ENCODE measurements around the gene CCHCR1. TPM values are rescaled to one million over a fixed set of nuclear protein-coding genes. Genes with fewer than 3 reads are reported as not detected.

Gene CCHCR1
- total and polyA plus RNA-seq, 2 of the 13 experiments (the other 11 are each of a cell fraction or from before 2014, with no cell fraction given) = 14.6 to 28.2 TPM

GRCh38 chr6:31197559-31198305 is 40.1 kb upstream of the CCHCR1 start (continued):
- no peak for TF ChIP-seq CEBPZ (IDR thresholded peaks at IDR 0.05; ENCODE audit: low read length)
- no peak; the same call in 1 of the 2 replicates for TF ChIP-seq BRD4 (CRISPR knock-in tag; IDR thresholded peaks at IDR 0.05)
- no peak for TF ChIP-seq KDM6A (CRISPR knock-in tag; IDR thresholded peaks at IDR 0.05; ENCODE audit: low read depth)
- peak; percentile 60 for TF ChIP-seq CREB1 (IDR thresholded peaks at IDR 0.05)
- peak; percentile 79 for TF ChIP-seq CREB1 (CRISPR knock-in tag; IDR thresholded peaks at IDR 0.05)
- no peak; the same call in 1 of the 2 replicates for TF ChIP-seq ZNF205 (CRISPR knock-in tag; IDR thresholded peaks at IDR 0.05)
- no peak for TF ChIP-seq ZSCAN21 (CRISPR knock-in tag; IDR thresholded peaks at IDR 0.05; ENCODE audit: borderline replicate concordance)
- TF ChIP-seq PCBP1 (IDR thresholded peaks at IDR 0.05; ENCODE audit: borderline replicate concordance, low read depth, low read length) = 0 out of 2 replicates have a peak, but pooled peaks have one; percentile 47
- no peak for TF ChIP-seq MTF2 (CRISPR knock-in tag; IDR thresholded peaks at IDR 0.05; ENCODE audit: borderline replicate concordance)
- TF ChIP-seq FOXK2 (IDR thresholded peaks at IDR 0.05) = no peak
- peak; percentile 72; the same call in 1 of the 2 replicates for TF ChIP-seq MEIS2 (CRISPR knock-in tag; IDR thresholded peaks at IDR 0.05)
- no peak for TF ChIP-seq SSRP1 (CRISPR knock-in tag; IDR thresholded peaks at IDR 0.05)
- TF ChIP-seq ISL2 (CRISPR knock-in tag; IDR thresholded peaks at IDR 0.05) = peak; percentile 37; the same call in 1 of the 2 replicates
- 0 out of 2 replicates have a peak, but pooled peaks have one; percentile 28 for TF ChIP-seq ZNF724P (CRISPR knock-in tag; IDR thresholded peaks at IDR 0.05; ENCODE audit: borderline replicate concordance)
- TF ChIP-seq NFIB (CRISPR knock-in tag; IDR thresholded peaks at IDR 0.05; ENCODE audit: borderline replicate concordance) = no peak
- TF ChIP-seq ZNF331 (CRISPR knock-in tag; IDR thresholded peaks at IDR 0.05) = no peak
- no peak for TF ChIP-seq SMC3 (IDR thresholded peaks at IDR 0.05; ENCODE audit: low read length)
- TF ChIP-seq HMG20B (CRISPR knock-in tag; conservative IDR thresholded peaks at IDR 0.05) = no peak
- TF ChIP-seq SP140L (CRISPR knock-in tag; IDR thresholded peaks at IDR 0.05; ENCODE audit: borderline replicate concordance) = no peak
- no peak; the same call in 1 of the 2 replicates for TF ChIP-seq JDP2 (CRISPR knock-in tag; IDR thresholded peaks at IDR 0.05; ENCODE audit: borderline replicate concordance)
- TF ChIP-seq GTF2F1 (IDR thresholded peaks at IDR 0.05; ENCODE audit: low read length) = no peak
- no peak for TF ChIP-seq ZBTB21 (CRISPR knock-in tag; IDR thresholded peaks at IDR 0.05)
- TF ChIP-seq ZNF614 (CRISPR knock-in tag; IDR thresholded peaks at IDR 0.05; ENCODE audit: borderline replicate concordance) = no peak
- TF ChIP-seq ZNF337 (CRISPR knock-in tag; IDR thresholded peaks at IDR 0.05; ENCODE audit: borderline replicate concordance, low read depth) = no peak
- TF ChIP-seq XBP1 (CRISPR knock-in tag; IDR thresholded peaks at IDR 0.05) = no peak
- TF ChIP-seq TAF15 (IDR thresholded peaks at IDR 0.05; ENCODE audit: low read depth, low read length, poor library complexity, severe bottlenecking) = peak; percentile 56
- TF ChIP-seq ZNF24 (IDR thresholded peaks at IDR 0.05) = no peak
- no peak for TF ChIP-seq ZNF367 (CRISPR knock-in tag; IDR thresholded peaks at IDR 0.05; ENCODE audit: borderline replicate concordance)

All from HepG2 (cell line).